PC-9 (cell line): ENCODE results near the gene SLC46A2.

Experiments used
- EZH2 ChIP-seq: fragments of 200-600 bp; sonication (generic); IDR thresholded peaks from 2 replicates; pipeline ENCODE4 v1.8.0; 2017; ENCODE audit warnings: antibody characterized with exemption, low read depth
- TF ChIP-seq, protein P1 (sequence below): fragments of 200-600 bp; sonication (generic); conservative IDR thresholded peaks from 2 replicates; pipeline ENCODE4 v1.6.1; 2017; ENCODE audit warnings: mixed run types, antibody characterized with exemption, mild to moderate bottlenecking, moderate library complexity

DNA sequence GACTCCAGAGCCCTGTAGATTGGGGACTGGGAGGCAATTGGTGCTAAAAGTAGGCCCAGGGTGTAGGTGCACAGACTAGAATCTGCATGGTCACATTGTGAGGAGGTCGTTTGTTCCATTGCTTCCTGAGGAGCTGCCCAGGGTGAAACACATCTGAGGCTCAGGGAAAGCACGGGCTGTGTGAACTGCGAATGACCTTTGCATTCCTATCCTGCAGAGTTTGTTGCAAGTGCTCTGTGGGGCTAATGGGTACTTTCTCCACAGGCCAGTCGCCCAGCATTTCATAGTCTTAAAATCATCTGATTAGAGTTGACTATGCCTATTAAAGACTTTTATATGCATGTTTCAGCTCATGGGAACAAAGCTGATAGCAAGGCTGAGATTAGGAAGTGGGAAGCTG, 14.4 kb upstream of the SLC46A2 start:
- TF ChIP-seq, protein P1, sequence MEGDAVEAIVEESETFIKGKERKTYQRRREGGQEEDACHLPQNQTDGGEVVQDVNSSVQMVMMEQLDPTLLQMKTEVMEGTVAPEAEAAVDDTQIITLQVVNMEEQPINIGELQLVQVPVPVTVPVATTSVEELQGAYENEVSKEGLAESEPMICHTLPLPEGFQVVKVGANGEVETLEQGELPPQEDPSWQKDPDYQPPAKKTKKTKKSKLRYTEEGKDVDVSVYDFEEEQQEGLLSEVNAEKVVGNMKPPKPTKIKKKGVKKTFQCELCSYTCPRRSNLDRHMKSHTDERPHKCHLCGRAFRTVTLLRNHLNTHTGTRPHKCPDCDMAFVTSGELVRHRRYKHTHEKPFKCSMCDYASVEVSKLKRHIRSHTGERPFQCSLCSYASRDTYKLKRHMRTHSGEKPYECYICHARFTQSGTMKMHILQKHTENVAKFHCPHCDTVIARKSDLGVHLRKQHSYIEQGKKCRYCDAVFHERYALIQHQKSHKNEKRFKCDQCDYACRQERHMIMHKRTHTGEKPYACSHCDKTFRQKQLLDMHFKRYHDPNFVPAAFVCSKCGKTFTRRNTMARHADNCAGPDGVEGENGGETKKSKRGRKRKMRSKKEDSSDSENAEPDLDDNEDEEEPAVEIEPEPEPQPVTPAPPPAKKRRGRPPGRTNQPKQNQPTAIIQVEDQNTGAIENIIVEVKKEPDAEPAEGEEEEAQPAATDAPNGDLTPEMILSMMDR: no peak
- no peak for TF ChIP-seq EZH2
